Fibroblast of skin of back (primary cell): ENCODE data around the gene ATP11B.

Experiments used
- DNase-seq: peaks from one replicate; pipeline ENCODE4 v3.0.0-alpha.2; 2013

ATP11B gene

GRCh38 chr3:182957226-182957625 lies 163.9 kb downstream of the ATP11B start:
- DNase-seq, result no peak

- no peak for DNase-seq
Observed at GRCh38 chr3:182957676-182958266, 164.5 kb downstream of the ATP11B start.

GRCh38 chr3:182959474-182960350 lies 166.4 kb downstream of the ATP11B start:
- DNase-seq, result no peak

GRCh38 chr3:182962166-182962565 lies 168.9 kb downstream of the ATP11B start:
- DNase-seq, result no peak

GRCh38 chr3:182964179-182964578 lies 170.9 kb downstream of the ATP11B start:
- DNase-seq, result no peak

GRCh38 chr3:182965861-182966366 lies 172.6 kb downstream of the ATP11B start:
- no peak for DNase-seq

- no peak for DNase-seq
Observed at GRCh38 chr3:182967218-182968204, 174.2 kb downstream of the ATP11B start.

GRCh38 chr3:182969277-182969676 lies 176.0 kb downstream of the ATP11B start:
- peak; percentile 71 for DNase-seq

- no peak for DNase-seq
Observed at GRCh38 chr3:182969853-182970252, 176.5 kb downstream of the ATP11B start.

- no peak for DNase-seq
Observed at GRCh38 chr3:182970811-182971418, 177.6 kb downstream of the ATP11B start.
